IMR-90 (cell line): ENCODE measurements around the gene GMFB. TPM values are rescaled to one million over a fixed set of nuclear protein-coding genes. Genes with fewer than 3 reads are reported as not detected.

Experiments used
- ATAC-seq: fragments of 200-7000 bp; cut with Tn5 transposase; 2 replicates; pipeline ENCODE4 v1.9.1; 2020; ENCODE audit warnings: low read depth, mild to moderate bottlenecking, moderate library complexity
- BruUV-seq: library from RNA; stranded (reverse); fragments of 400-500 nt; replicated peaks from 2 replicates; lab custom pipeline; 2021; lab: Mats Ljungman, UMichigan
- CTCF ChIA-PET: fragments of 300-600 bp; formaldehyde crosslinking; extraction: SDS; loops from one replicate; lab custom pipeline; 2021; ENCODE audit warnings: antibody characterized with exemption; lab: Yijun Ruan, JAX
- POLR2A ChIA-PET: fragments of 300-600 bp; sonication (Branson Sonifier 250); formaldehyde crosslinking; loops from one replicate; lab custom pipeline; 2022; ENCODE audit warnings: antibody characterized with exemption; ENCODE audit not compliant: unreplicated experiment; lab: Charles Lee
- DNase-seq: peaks from one replicate; pipeline ENCODE4 v3.0.0; 2013
- H2AFZ ChIP-seq: replicated peaks from 2 replicates; pipeline ENCODE3; 2013; ENCODE audit warnings: low read length, mild to moderate bottlenecking; ENCODE audit not compliant: poor library complexity
- H2AK5ac ChIP-seq: 2 replicates; pipeline ENCODE4 v1.6.1; 2013; ENCODE audit warnings: low read depth, low read length, inconsistent platforms
- H2AK9ac ChIP-seq: replicated peaks from 2 replicates; pipeline ENCODE3; 2013; ENCODE audit warnings: mild to moderate bottlenecking, low read depth, low read length, moderate library complexity; ENCODE audit not compliant: poor library complexity
- H2BK120ac ChIP-seq: 2 replicates; pipeline ENCODE4 v1.6.1; 2013; ENCODE audit warnings: low read depth, low read length, inconsistent platforms
- H2BK15ac ChIP-seq: 3 replicates; pipeline ENCODE4 v1.6.1; 2013; ENCODE audit warnings: low read depth, low read length, inconsistent platforms
- H2BK20ac ChIP-seq: 2 replicates; pipeline ENCODE4 v1.6.1; 2013; ENCODE audit warnings: low read depth, mild to moderate bottlenecking, inconsistent platforms, low read length, moderate library complexity
- H2BK5ac ChIP-seq: 2 replicates; pipeline ENCODE4 v1.6.1; 2013; ENCODE audit warnings: mild to moderate bottlenecking, low read depth, low read length, inconsistent platforms; ENCODE audit not compliant: poor library complexity, severe bottlenecking
- H3K14ac ChIP-seq: replicated peaks from 2 replicates; pipeline ENCODE4 v1.6.1; 2013; ENCODE audit warnings: low read depth, low read length, inconsistent platforms
- H3K18ac ChIP-seq: 2 replicates; pipeline ENCODE4 v1.6.1; 2013; ENCODE audit warnings: low read depth, low read length, control low read depth
- H3K23ac ChIP-seq: 2 replicates; pipeline ENCODE4 v1.6.1; 2013; ENCODE audit warnings: low read depth, low read length, inconsistent platforms
- H3K27ac ChIP-seq: 2 replicates; pipeline ENCODE4 v1.5.1; 2013; ENCODE audit warnings: mild to moderate bottlenecking, control low read depth, low read length; ENCODE audit not compliant: insufficient read depth
- H3K27me3 ChIP-seq: 2 replicates; pipeline ENCODE4 v1.6.1; 2013; ENCODE audit warnings: low read length; ENCODE audit not compliant: control insufficient read depth, insufficient read depth
- H3K36me3 ChIP-seq: 2 replicates; pipeline ENCODE4 v1.6.1; 2013; ENCODE audit warnings: low read length, mixed read lengths; ENCODE audit not compliant: control insufficient read depth, insufficient read depth
- H3K4ac ChIP-seq: 2 replicates; pipeline ENCODE4 v1.6.1; 2013; ENCODE audit warnings: low read depth, low read length, inconsistent platforms
- H3K4me1 ChIP-seq: 2 replicates; pipeline ENCODE4 v1.6.1; 2013; ENCODE audit warnings: low read length, mixed read lengths; ENCODE audit not compliant: control insufficient read depth, insufficient read depth
- H3K4me2 ChIP-seq: 2 replicates; pipeline ENCODE4 v1.6.1; 2013; ENCODE audit warnings: low read depth, mild to moderate bottlenecking, control low read depth, low read length, moderate library complexity
- H3K4me3 ChIP-seq: 2 replicates; pipeline ENCODE4 v1.5.1; 2013; ENCODE audit warnings: low read depth, mild to moderate bottlenecking, control low read depth, low read length, moderate library complexity; ENCODE audit not compliant: insufficient read depth
- H3K56ac ChIP-seq: 2 replicates; pipeline ENCODE4 v1.6.1; 2013; ENCODE audit warnings: low read length, inconsistent platforms; ENCODE audit not compliant: insufficient read depth; ENCODE audit errors: extremely low read depth
- H3K79me1 ChIP-seq, 2 experiments: 2 replicates each; pipeline ENCODE4 v1.6.1; 2013; ENCODE audit warnings: low read length in 2 of 2, inconsistent platforms in 1 of 2, low read depth in 1 of 2
- H3K9ac ChIP-seq: 2 replicates; pipeline ENCODE4 v1.6.1; 2013; ENCODE audit warnings: low read depth, low read length, control low read depth
- H3K9me1 ChIP-seq: 2 replicates; pipeline ENCODE4 v1.6.1; 2013; ENCODE audit warnings: low read length, inconsistent platforms; ENCODE audit not compliant: insufficient read depth
- H3K9me3 ChIP-seq: 2 replicates; pipeline ENCODE4 v1.6.1; 2013; ENCODE audit warnings: low read length; ENCODE audit not compliant: control insufficient read depth, insufficient read depth
- H4K20me1 ChIP-seq: 2 replicates; pipeline ENCODE4 v1.6.1; 2013; ENCODE audit warnings: low read length, inconsistent platforms; ENCODE audit not compliant: insufficient read depth
- H4K5ac ChIP-seq: 2 replicates; pipeline ENCODE4 v1.6.1; 2013; ENCODE audit warnings: mild to moderate bottlenecking, low read depth, low read length, control low read depth
- H4K8ac ChIP-seq, 2 experiments: 2 replicates each; pipeline ENCODE4 v1.6.1; 2013; ENCODE audit warnings: low read depth in 2 of 2, low read length in 2 of 2, control low read depth in 1 of 2, inconsistent platforms in 1 of 2
- H4K91ac ChIP-seq: 2 replicates; pipeline ENCODE4 v1.6.1; 2013; ENCODE audit warnings: low read depth, low read length, inconsistent platforms; ENCODE audit not compliant: insufficient read depth
- CEBPB ChIP-seq: IDR thresholded peaks from 2 replicates; pipeline ENCODE4 v1.6.1; 2012; ENCODE audit warnings: low read depth, low read length, improper control_type of control experiment
- MAFK ChIP-seq: IDR thresholded peaks from 2 replicates; pipeline ENCODE4 v1.6.1; 2012; ENCODE audit warnings: low read depth, low read length, improper control_type of control experiment
- dilution Hi-C: fragments of 300-500 bp; cut with HindIII; formaldehyde crosslinking; loops from one replicate; pipeline ENCODE4 v1.14.3; 2018; ENCODE audit warnings: low sequenced_read_pairs; ENCODE audit not compliant: unreplicated experiment
- in situ Hi-C: fragments of 300-500 bp; cut with MboI; formaldehyde crosslinking; loops from 3 replicates; pipeline ENCODE4 v1.14.3; 2019; ENCODE audit warnings: low sequenced_read_pairs, inconsistent platforms, mixed read lengths
- intact Hi-C: fragments of 100-400 bp; cut with micrococcal nuclease; formaldehyde crosslinking; loops from 2 replicates; pipeline ENCODE4 v1.10.0; 2022
- polyA plus RNA-seq, 3 experiments: library from polyadenylated mRNA; depleted of rRNA; stranded (reverse); fragments of >200 nt; gene quantifications; 2 replicates each; pipeline ENCODE4 v1.2.3, GENCODE V29; 2012; ENCODE audit warnings: low replicate concordance in 1 of 3
- total RNA-seq: library from RNA; depleted of rRNA; stranded (reverse); fragments of >200 nt; gene quantifications from 2 replicates; pipeline ENCODE4 v1.2.3, GENCODE V29; 2012

GMFB gene
- total and polyA plus RNA-seq, 2 of the 4 experiments (the other 2 are of a cell fraction) = 22.4 to 59.1 TPM

- Histone ChIP-seq H4K20me1 (peaks cover 33% of the 10 kb centered on the region; the same call in 1 of the 2 replicates), H3K4me3 (no peak overlapping the region), H3K4me2 (no peak overlapping the region), H2BK15ac (no peak overlapping the region), H2AFZ (no peak overlapping the region), H3K27me3 (no peaks in the 10 kb centered on the region), H4K5ac (no peak overlapping the region), H2AK9ac (no peak overlapping the region), H2AK5ac (no peak overlapping the region), H3K9me1 (0 out of 2 replicates have a peak, but pooled peaks cover 4% of the 10 kb centered on the region), H3K18ac (no peak overlapping the region), H4K8ac (no peak overlapping the region), H3K36me3 (peaks cover 9% of the 10 kb centered on the region), H2BK20ac (no peak overlapping the region), H2BK5ac (no peak overlapping the region), H3K9me3 (no peaks in the 10 kb centered on the region), H3K79me1 (peaks cover 20 to 47% of the 10 kb centered on the region in 2 experiments), H3K23ac (no peak overlapping the region), H4K91ac (no peak overlapping the region), H3K4me1 (peaks cover 3% of the 10 kb centered on the region; the same call in 1 of the 2 replicates), H3K14ac (no peak overlapping the region), H3K4ac (no peak overlapping the region), H2BK120ac (no peak overlapping the region), H3K27ac (no peak overlapping the region), H3K56ac (no peak overlapping the region), H3K9ac (no peak overlapping the region)
- DNase-seq = no peak
- in situ Hi-C loops (no loop called here), intact Hi-C loops (no loop called here), dilution Hi-C loops (no loop called here)
- ChIA-PET CTCF (no interaction called here), POLR2A (interaction anchor here (0.7 kb wide), 1 partner anchor 1159 kb away, joined by 4 read pairs; no protein-coding TSS in a partner anchor)
- TF ChIP-seq CEBPB (no peak), MAFK (peak; percentile 86)
- ATAC-seq = no peak
- no TSS peak for BruUV-seq
Measured at GRCh38 chr14:54483846-54484245, 4.9 kb downstream of the GMFB start.
